Stimulated activated CD8-positive, alpha-beta memory T cell treated with anti-CD3 and anti-CD28 coated beads, Interleukin-15, amount 100 ng/mL, for 48 hours (primary cell): Measurements from ENCODE around the gene SBF1.

Experiments
- DNase-seq, 2 donors: peaks; one replicate each; pipeline ENCODE4 v3.0.0-alpha.2; 2020; ENCODE audit warnings: low read depth in 2 of 2

SBF1 gene

GRCh38 chr22:50397371-50398060, 77.3 kb downstream of the SBF1 start:
- DNase-seq: peak in 1 of 2 donors; percentile 44

GRCh38 chr22:50396751-50397370, 78.0 kb downstream of the SBF1 start:
- no peak for DNase-seq
